GM23338 (cell line): Measurements from ENCODE around the gene PTPN12. TPM values are rescaled to one million over a fixed set of nuclear protein-coding genes. Genes with fewer than 3 reads are reported as not detected.

Experiments
- ATAC-seq: fragments of 200-7000 bp; cut with Tn5 transposase; 3 replicates; pipeline ENCODE4 v1.9.1; 2020
- DNase-seq: peaks from one replicate; pipeline ENCODE4 v3.0.0-alpha.2; 2015; ENCODE audit warnings: low spot score
- H2AFZ ChIP-seq: fragments of 200-600 bp; sonication (generic); 2 replicates; pipeline ENCODE4 v1.8.0; 2016; ENCODE audit warnings: antibody characterized with exemption, mild to moderate bottlenecking, moderate library complexity
- H3F3A ChIP-seq: fragments of 200-600 bp; sonication (generic); replicated peaks from 2 replicates; pipeline ENCODE4 v1.8.0; 2017; ENCODE audit warnings: antibody characterized with exemption, mixed run types, low read depth
- H3K27ac ChIP-seq: fragments of 200-600 bp; sonication (generic); 2 replicates; pipeline ENCODE4 v1.6.1; 2016; ENCODE audit warnings: low read depth
- H3K27me3 ChIP-seq: fragments of 200-600 bp; sonication (generic); 2 replicates; pipeline ENCODE4 v1.8.0; 2016; ENCODE audit warnings: mild to moderate bottlenecking, mixed run types, moderate library complexity; ENCODE audit not compliant: insufficient read depth
- H3K36me3 ChIP-seq: fragments of 200-600 bp; sonication (generic); 2 replicates; pipeline ENCODE4 v1.8.0; 2016; ENCODE audit warnings: mild to moderate bottlenecking; ENCODE audit not compliant: insufficient read depth
- H3K4me1 ChIP-seq: fragments of 200-600 bp; sonication (generic); 2 replicates; pipeline ENCODE4 v1.8.0; 2016; ENCODE audit warnings: mild to moderate bottlenecking, moderate library complexity; ENCODE audit not compliant: insufficient read depth
- H3K4me2 ChIP-seq: fragments of 200-600 bp; sonication (generic); 2 replicates; pipeline ENCODE4 v1.7.1; 2017; ENCODE audit warnings: mixed run types
- H3K4me3 ChIP-seq: fragments of 200-600 bp; sonication (generic); 2 replicates; pipeline ENCODE4 v1.6.1; 2016; ENCODE audit warnings: mixed run types
- H3K79me2 ChIP-seq: fragments of 200-600 bp; sonication (generic); replicated peaks from 2 replicates; pipeline ENCODE4 v1.8.0; 2017; ENCODE audit warnings: mild to moderate bottlenecking; ENCODE audit not compliant: insufficient read depth
- H3K9me2 ChIP-seq: fragments of 200-600 bp; sonication (generic); 2 replicates; pipeline ENCODE4 v1.8.0; 2017; ENCODE audit not compliant: insufficient read depth
- H4K20me1 ChIP-seq: fragments of 200-600 bp; sonication (generic); replicated peaks from 2 replicates; pipeline ENCODE4 v1.8.0; 2017; ENCODE audit warnings: mild to moderate bottlenecking; ENCODE audit not compliant: insufficient read depth
- H3K27ac Mint-ChIP-seq: 2 replicates; pipeline ENCODE4 v1.8.0; 2020; ENCODE audit warnings: inconsistent platforms, mild to moderate bottlenecking, moderate library complexity, mixed read lengths
- H3K27me3 Mint-ChIP-seq: 3 replicates; pipeline ENCODE4 v1.8.0; 2022; ENCODE audit warnings: low read depth, mild to moderate bottlenecking, moderate library complexity, mixed read lengths, inconsistent platforms; ENCODE audit not compliant: insufficient read depth, poor library complexity
- H3K36me3 Mint-ChIP-seq: 3 replicates; pipeline ENCODE4 v1.8.0; 2021; ENCODE audit warnings: low read depth, mild to moderate bottlenecking, inconsistent platforms, moderate library complexity, mixed read lengths
- H3K4me1 Mint-ChIP-seq: 3 replicates; pipeline ENCODE4 v1.8.0; 2020; ENCODE audit warnings: mild to moderate bottlenecking, inconsistent platforms, mixed read lengths
- H3K4me3 Mint-ChIP-seq: 3 replicates; pipeline ENCODE4 v1.8.0; 2021; ENCODE audit warnings: moderate library complexity, mild to moderate bottlenecking, inconsistent platforms, mixed read lengths
- H3K9me3 Mint-ChIP-seq: 3 replicates; pipeline ENCODE4 v1.8.0; 2020; ENCODE audit warnings: moderate library complexity, mild to moderate bottlenecking, inconsistent platforms, mixed read lengths
- CREB1 ChIP-seq: fragments of 250-450 bp; sonication (Bioruptor Pico); IDR thresholded peaks from 2 replicates; pipeline ENCODE4 v1.5.0; 2020; ENCODE audit warnings: low read depth, mild to moderate bottlenecking, moderate library complexity
- CTCF ChIP-seq, 2 experiments: fragments of 200-600 bp in 1 of 2; sonication (generic) in 1 of 2; conservative IDR thresholded peaks; 2 replicates each; pipeline versions ENCODE4 v1.5.1 to v1.6.1; 2016 to 2017; ENCODE audit warnings: antibody characterized with exemption in 2 of 2, low read depth in 2 of 2, mild to moderate bottlenecking in 2 of 2, moderate library complexity in 1 of 2
- ETS1 ChIP-seq: IDR thresholded peaks from 2 replicates; pipeline ENCODE4 v1.6.1; 2016; ENCODE audit warnings: antibody characterized with exemption
- EZH2 ChIP-seq: fragments of 200-600 bp; sonication (generic); IDR thresholded peaks from one replicate; pipeline ENCODE4 v1.8.0; 2017; ENCODE audit warnings: antibody characterized with exemption, mild to moderate bottlenecking, low read depth; ENCODE audit not compliant: unreplicated experiment
- EZH2phosphoT487 ChIP-seq: fragments of 200-600 bp; sonication (generic); IDR thresholded peaks from one replicate; pipeline ENCODE4 v1.8.1; 2018; ENCODE audit warnings: antibody characterized with exemption; ENCODE audit not compliant: unreplicated experiment
- JUNB ChIP-seq: IDR thresholded peaks from one replicate; pipeline ENCODE4 v1.6.1; 2016; ENCODE audit warnings: antibody characterized with exemption; ENCODE audit not compliant: unreplicated experiment
- NANOG ChIP-seq: IDR thresholded peaks from 2 replicates; pipeline ENCODE4 v1.6.1; 2016; ENCODE audit warnings: antibody characterized with exemption, borderline replicate concordance
- POLR2AphosphoS5 ChIP-seq: IDR thresholded peaks from 2 replicates; pipeline ENCODE4 v1.6.1; 2016; ENCODE audit warnings: antibody characterized with exemption, low read depth
- REST ChIP-seq: IDR thresholded peaks from one replicate; pipeline ENCODE4 v1.6.1; 2018; ENCODE audit warnings: antibody characterized with exemption; ENCODE audit not compliant: unreplicated experiment
- STAT1 ChIP-seq: IDR thresholded peaks from one replicate; pipeline ENCODE4 v1.6.1; 2016; ENCODE audit warnings: antibody characterized with exemption; ENCODE audit not compliant: unreplicated experiment
- ZNF114 ChIP-seq: fragments of 250-450 bp; sonication (Bioruptor Pico); IDR thresholded peaks from 2 replicates; pipeline ENCODE4 v1.5.0; 2020; ENCODE audit warnings: mild to moderate bottlenecking, moderate library complexity
- ZNF331 ChIP-seq: fragments of 250-450 bp; sonication (Bioruptor Pico); IDR thresholded peaks from 2 replicates; pipeline ENCODE4 v1.5.0; 2020; ENCODE audit warnings: low read depth, mild to moderate bottlenecking, moderate library complexity
- polyA plus RNA-seq: library from polyadenylated mRNA; unstranded; fragments of >200 nt; fragmentation: Nextera tagmentation; extraction: Ambion mirVana; gene quantifications from 2 replicates; pipeline ENCODE4 v1.2.1, GENCODE V29; 2016
- total RNA-seq: library from RNA; depleted of rRNA; stranded (reverse); fragments of >200 nt; shearing (Covaris generic); gene quantifications from 2 replicates; pipeline ENCODE4 v1.2.3, GENCODE V29; 2014
- TF ChIP-seq, protein P1 (sequence below): fragments of 250-450 bp; sonication (Bioruptor Pico); IDR thresholded peaks from 2 replicates; pipeline ENCODE4 v1.5.0; 2020; ENCODE audit warnings: mild to moderate bottlenecking, moderate library complexity

PTPN12 gene
- total and polyA plus RNA-seq, 2 experiments from 2014 or later = 58.8 to 187 TPM

DNA sequence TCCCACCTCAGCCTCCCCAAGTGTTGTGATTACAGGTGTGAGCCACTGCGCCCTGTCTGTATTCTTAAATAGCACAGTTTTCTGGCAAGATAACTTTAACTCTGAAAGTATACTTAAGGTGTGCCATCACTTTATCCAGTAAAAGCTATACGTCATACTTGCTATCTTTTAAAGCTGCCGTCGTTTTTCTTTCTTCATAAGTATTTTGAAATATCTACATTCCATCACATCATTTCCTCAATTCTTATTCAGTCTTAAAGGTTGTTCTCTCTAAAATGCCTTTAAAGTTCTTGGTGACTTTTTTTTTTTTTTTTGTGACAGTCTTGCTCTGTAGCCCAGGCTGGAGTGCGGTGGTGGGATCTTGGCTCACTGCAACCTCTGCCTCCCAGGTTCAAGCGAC is 34.7 kb downstream of the PTPN12 start:
- peaks cover 24% of the 10 kb centered on the region for H3K4me1 ChIP-seq
- no peaks in the 10 kb centered on the region for H3K9me2 ChIP-seq
- H3K27ac Mint-ChIP-seq = no peak overlapping the region
- H3K4me1 Mint-ChIP-seq = peaks cover 16% of the 10 kb centered on the region
- no peak overlapping the region for H3K4me3 ChIP-seq
- no peak overlapping the region for H3K4me3 Mint-ChIP-seq
- 0 out of 2 replicates have a peak overlapping the region, but pooled peaks have one; percentile 11 for H3K27ac ChIP-seq
- peaks cover 99% of the 10 kb centered on the region for H3K79me2 ChIP-seq
- H3F3A ChIP-seq = no peaks in the 10 kb centered on the region
- TF ChIP-seq ZNF331 (CRISPR knock-in tag) (no peak), POLR2AphosphoS5 (no peak), EZH2phosphoT487 (no peak), EZH2 (no peak), REST (no peak), STAT1 (no peak), NANOG (no peak), CREB1 (no peak), ZNF114 (CRISPR knock-in tag) (no peak), CTCF (conservative IDR thresholded peaks at IDR 0.05; ENCODE audit: low read depth in 2 of 2) (no peak), ETS1 (no peak), JUNB (no peak)
- TF ChIP-seq, protein P1, sequence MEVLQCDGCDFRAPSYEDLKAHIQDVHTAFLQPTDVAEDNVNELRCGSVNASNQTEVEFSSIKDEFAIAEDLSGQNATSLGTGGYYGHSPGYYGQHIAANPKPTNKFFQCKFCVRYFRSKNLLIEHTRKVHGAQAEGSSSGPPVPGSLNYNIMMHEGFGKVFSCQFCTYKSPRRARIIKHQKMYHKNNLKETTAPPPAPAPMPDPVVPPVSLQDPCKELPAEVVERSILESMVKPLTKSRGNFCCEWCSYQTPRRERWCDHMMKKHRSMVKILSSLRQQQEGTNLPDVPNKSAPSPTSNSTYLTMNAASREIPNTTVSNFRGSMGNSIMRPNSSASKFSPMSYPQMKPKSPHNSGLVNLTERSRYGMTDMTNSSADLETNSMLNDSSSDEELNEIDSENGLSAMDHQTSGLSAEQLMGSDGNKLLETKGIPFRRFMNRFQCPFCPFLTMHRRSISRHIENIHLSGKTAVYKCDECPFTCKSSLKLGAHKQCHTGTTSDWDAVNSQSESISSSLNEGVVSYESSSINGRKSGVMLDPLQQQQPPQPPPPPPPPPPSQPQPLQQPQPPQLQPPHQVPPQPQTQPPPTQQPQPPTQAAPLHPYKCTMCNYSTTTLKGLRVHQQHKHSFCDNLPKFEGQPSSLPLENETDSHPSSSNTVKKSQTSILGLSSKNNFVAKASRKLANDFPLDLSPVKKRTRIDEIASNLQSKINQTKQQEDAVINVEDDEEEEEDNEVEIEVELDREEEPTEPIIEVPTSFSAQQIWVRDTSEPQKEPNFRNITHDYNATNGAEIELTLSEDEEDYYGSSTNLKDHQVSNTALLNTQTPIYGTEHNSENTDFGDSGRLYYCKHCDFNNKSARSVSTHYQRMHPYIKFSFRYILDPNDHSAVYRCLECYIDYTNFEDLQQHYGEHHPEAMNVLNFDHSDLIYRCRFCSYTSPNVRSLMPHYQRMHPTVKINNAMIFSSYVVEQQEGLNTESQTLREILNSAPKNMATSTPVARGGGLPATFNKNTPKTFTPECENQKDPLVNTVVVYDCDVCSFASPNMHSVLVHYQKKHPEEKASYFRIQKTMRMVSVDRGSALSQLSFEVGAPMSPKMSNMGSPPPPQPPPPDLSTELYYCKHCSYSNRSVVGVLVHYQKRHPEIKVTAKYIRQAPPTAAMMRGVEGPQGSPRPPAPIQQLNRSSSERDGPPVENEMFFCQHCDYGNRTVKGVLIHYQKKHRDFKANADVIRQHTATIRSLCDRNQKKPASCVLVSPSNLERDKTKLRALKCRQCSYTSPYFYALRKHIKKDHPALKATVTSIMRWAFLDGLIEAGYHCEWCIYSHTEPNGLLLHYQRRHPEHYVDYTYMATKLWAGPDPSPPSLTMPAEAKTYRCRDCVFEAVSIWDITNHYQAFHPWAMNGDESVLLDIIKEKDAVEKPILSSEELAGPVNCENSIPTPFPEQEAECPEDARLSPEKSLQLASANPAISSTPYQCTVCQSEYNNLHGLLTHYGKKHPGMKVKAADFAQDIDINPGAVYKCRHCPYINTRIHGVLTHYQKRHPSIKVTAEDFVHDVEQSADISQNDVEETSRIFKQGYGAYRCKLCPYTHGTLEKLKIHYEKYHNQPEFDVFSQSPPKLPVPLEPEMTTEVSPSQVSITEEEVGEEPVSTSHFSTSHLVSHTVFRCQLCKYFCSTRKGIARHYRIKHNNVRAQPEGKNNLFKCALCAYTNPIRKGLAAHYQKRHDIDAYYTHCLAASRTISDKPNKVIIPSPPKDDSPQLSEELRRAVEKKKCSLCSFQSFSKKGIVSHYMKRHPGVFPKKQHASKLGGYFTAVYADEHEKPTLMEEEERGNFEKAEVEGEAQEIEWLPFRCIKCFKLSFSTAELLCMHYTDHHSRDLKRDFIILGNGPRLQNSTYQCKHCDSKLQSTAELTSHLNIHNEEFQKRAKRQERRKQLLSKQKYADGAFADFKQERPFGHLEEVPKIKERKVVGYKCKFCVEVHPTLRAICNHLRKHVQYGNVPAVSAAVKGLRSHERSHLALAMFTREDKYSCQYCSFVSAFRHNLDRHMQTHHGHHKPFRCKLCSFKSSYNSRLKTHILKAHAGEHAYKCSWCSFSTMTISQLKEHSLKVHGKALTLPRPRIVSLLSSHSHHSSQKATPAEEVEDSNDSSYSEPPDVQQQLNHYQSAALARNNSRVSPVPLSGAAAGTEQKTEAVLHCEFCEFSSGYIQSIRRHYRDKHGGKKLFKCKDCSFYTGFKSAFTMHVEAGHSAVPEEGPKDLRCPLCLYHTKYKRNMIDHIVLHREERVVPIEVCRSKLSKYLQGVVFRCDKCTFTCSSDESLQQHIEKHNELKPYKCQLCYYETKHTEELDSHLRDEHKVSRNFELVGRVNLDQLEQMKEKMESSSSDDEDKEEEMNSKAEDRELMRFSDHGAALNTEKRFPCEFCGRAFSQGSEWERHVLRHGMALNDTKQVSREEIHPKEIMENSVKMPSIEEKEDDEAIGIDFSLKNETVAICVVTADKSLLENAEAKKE (CRISPR knock-in tag) = no peak
- peaks cover 2% of the 10 kb centered on the region for H3K27me3 Mint-ChIP-seq
- peaks cover 44% of the 10 kb centered on the region; the same call in 2 of the 3 replicates for H3K36me3 Mint-ChIP-seq
- no peaks in the 10 kb centered on the region for H3K27me3 ChIP-seq
- H2AFZ ChIP-seq = no peak overlapping the region
- H3K4me2 ChIP-seq = no peak overlapping the region
- DNase-seq = no peak
- no peak for ATAC-seq
- peaks cover 24% of the 10 kb centered on the region for H3K36me3 ChIP-seq
- H4K20me1 ChIP-seq = peaks cover 35% of the 10 kb centered on the region; the same call in 1 of the 2 replicates
- H3K9me3 Mint-ChIP-seq = no peaks in the 10 kb centered on the region
